ENCODE measurements around the gene TMEM120A. TPM values are rescaled to one million over a fixed set of nuclear protein-coding genes. Genes with fewer than 3 reads are reported as not detected.

Gene TMEM120A
- total and polyA plus RNA-seq, 10 of the 15 experiments (the other 5 are each of a cell fraction or from before 2014, with no cell fraction given): 0.43 to 86.6 (median 18.5) TPM

GRCh38 chr7:75944507-75944906, 49.9 kb downstream of the TMEM120A start (continued):
- no peak for TF ChIP-seq ZBTB40 (IDR thresholded peaks at IDR 0.05; ENCODE audit: borderline replicate concordance)
- no peak for TF ChIP-seq MEF2A (IDR thresholded peaks at IDR 0.05; ENCODE audit: insufficient read depth, low read depth, low read length)
- no peak for TF ChIP-seq PAX5 (IDR thresholded peaks at IDR 0.05; ENCODE audit: borderline replicate concordance, low read depth, low read length)
- no peak for TF ChIP-seq USF2 (IDR thresholded peaks at IDR 0.05; ENCODE audit: borderline replicate concordance, low read depth, low read length)
- TF ChIP-seq SIN3A (IDR thresholded peaks at IDR 0.05; ENCODE audit: low read depth, low read length): no peak
- no peak for TF ChIP-seq JUNB (IDR thresholded peaks at IDR 0.05)
- no peak for TF ChIP-seq TCF3 (IDR thresholded peaks at IDR 0.05; ENCODE audit: borderline replicate concordance, insufficient read depth, low read depth, low read length)
- no peak for TF ChIP-seq SMAD1 (IDR thresholded peaks at IDR 0.05; ENCODE audit: low read depth, partially characterized antibody)

GRCh38 chr7:75943864-75944263, 50.5 kb downstream of the TMEM120A start:
- Histone ChIP-seq H3K4me1 (ENCODE audit: control insufficient read depth, insufficient read depth, low read length) (no peaks in the 10 kb centered on the region), H3K27me3 (replicated peaks in 1 of 2; ENCODE audit: control insufficient read depth in 2 of 2, insufficient read depth in 2 of 2, low read length in 1 of 2) (no peaks in the 10 kb centered on the region), H3K4me3 (no peak overlapping the region), H2AFZ (ENCODE audit: control insufficient read depth, low read depth, low read length) (no peak overlapping the region), H3K9me3 (replicated peaks; ENCODE audit: control insufficient read depth, insufficient read depth, low read length) (no peaks in the 10 kb centered on the region), H3K4me2 (ENCODE audit: control insufficient read depth, insufficient read depth) (no peak overlapping the region), H3K27ac (ENCODE audit: control insufficient read depth, insufficient read depth) (no peak overlapping the region), H3K36me3 (ENCODE audit: control insufficient read depth in 2 of 2, insufficient read depth in 2 of 2, low read length in 1 of 2) (peaks cover 0 to 4% of the 10 kb centered on the region in 2 experiments; a peak in 1 of 4 replicates), H3K79me2 (ENCODE audit: control insufficient read depth, insufficient read depth, low read length) (no peaks in the 10 kb centered on the region), H3K9ac (ENCODE audit: control insufficient read depth, insufficient read depth, low read length) (no peak overlapping the region), H4K20me1 (ENCODE audit: control insufficient read depth, insufficient read depth) (no peaks in the 10 kb centered on the region)
- no peak for ATAC-seq
- DNase-seq (ENCODE audit: low read depth, low spot score): no peak
- SMC1A ChIA-PET (ENCODE audit: uncharacterized antibody, unreplicated experiment): interaction anchor here (2.3 kb wide), 1 partner anchor 15 kb away, joined by 5 read pairs; no protein-coding TSS in a partner anchor
- WGBS (ENCODE audit: insufficient coverage, insufficient replicate concordance, low lambda C conversion rate, missing lambda C conversion rate): 97% methylated on average over 6 of the region's 6 CpGs
- RAD21 ChIA-PET (ENCODE audit: unreplicated experiment): no interaction called here
- intact Hi-C loops (cut with micrococcal nuclease; ENCODE audit: unreplicated experiment) (no loop called here), in situ Hi-C loops (cut with MboI) (no loop called here)
- POLR2A ChIA-PET: no interaction called here
- BruUV-seq (replicated peaks): no TSS peak
- no peak for FAIRE-seq
- CTCF ChIA-PET: no interaction called here
- TF ChIP-seq, protein P1, sequence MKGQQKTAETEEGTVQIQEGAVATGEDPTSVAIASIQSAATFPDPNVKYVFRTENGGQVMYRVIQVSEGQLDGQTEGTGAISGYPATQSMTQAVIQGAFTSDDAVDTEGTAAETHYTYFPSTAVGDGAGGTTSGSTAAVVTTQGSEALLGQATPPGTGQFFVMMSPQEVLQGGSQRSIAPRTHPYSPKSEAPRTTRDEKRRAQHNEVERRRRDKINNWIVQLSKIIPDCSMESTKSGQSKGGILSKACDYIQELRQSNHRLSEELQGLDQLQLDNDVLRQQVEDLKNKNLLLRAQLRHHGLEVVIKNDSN (IDR thresholded peaks at IDR 0.05; ENCODE audit: borderline replicate concordance, extremely low read length, insufficient read depth, low read depth, low read length): no peak
- TF ChIP-seq, protein P2, sequence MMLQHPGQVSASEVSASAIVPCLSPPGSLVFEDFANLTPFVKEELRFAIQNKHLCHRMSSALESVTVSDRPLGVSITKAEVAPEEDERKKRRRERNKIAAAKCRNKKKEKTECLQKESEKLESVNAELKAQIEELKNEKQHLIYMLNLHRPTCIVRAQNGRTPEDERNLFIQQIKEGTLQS (IDR thresholded peaks at IDR 0.05; ENCODE audit: borderline replicate concordance, extremely low read depth, low read depth, low read length): no peak
- TF ChIP-seq ZZZ3 (IDR thresholded peaks at IDR 0.05; ENCODE audit: control insufficient read depth, insufficient read length, low read depth): no peak
- no peak for TF ChIP-seq REST (IDR thresholded peaks at IDR 0.05; ENCODE audit: low read depth, low read length)
- no peak for TF ChIP-seq RB1 (IDR thresholded peaks at IDR 0.05; ENCODE audit: borderline replicate concordance)

Measured in GM12878 (cell line).